ENCODE results near the gene BRSK1.

The BRSK1 gene

DNA sequence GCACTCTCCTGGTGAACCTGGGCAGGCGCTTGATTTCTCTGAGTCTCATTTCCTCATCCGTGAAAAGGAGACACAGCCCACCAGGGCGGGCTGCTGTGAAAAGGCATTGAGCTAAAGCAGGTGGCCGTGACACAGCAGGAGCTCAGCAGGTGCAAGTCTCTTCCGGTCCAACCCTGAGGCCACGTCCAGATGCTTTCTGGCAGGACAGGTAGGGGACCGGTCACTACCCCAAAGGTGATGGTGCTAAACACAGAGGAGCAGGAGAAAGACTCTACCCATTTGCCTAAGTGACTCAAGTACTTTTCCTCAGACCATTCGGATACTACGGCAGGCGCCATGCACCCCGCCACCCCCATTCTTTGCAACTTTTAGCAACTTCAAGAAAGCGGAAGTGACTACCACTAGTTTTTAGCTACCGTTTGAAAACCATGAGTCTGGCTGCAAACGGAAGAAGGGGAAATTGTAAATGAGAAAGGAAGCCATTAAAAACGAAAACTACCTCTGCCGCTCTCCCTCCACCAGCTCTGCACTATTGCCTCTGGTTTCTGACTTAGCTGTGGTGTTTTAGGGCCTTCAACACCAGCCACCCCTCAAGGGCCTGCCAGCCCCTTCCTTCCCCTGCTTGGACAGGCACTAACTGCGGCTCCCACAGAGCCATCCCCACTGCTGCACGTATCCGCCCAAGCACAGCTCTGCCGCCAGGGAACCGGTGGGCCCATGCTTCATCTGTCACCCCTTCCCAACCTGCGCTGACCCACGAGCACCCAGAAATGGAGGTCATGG lies 29.8 kb upstream of the BRSK1 start:
- in situ Hi-C loops (cut with HindIII; ENCODE audit: low sequenced_read_pairs): no loop called here

DNA sequence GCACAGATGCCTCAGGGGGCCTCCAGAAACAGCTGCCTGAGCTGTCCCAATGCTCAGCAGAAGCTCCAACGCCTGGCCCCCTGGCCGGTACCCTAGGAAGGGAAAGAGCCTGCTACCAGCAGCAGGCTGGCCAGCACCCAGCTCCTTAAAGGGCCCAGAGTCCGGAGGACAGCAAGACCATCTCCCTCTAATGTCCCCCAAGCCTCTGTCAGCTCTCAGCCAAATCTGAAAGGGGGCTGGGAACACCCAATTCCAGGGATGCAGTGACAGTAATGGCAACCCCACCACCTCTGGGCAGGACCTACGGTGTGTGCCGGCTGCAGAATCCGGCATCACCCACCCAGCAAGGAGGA lies 29.2 kb upstream of the BRSK1 start:
- in situ Hi-C loops (cut with HindIII; ENCODE audit: low sequenced_read_pairs): no loop called here

GRCh38 chr19:55255618-55256423 lies 28.0 kb upstream of the BRSK1 start:
- in situ Hi-C loops (cut with HindIII; ENCODE audit: low sequenced_read_pairs): no loop called here

GRCh38 chr19:55256562-55257460 lies 27.0 kb upstream of the BRSK1 start:
- in situ Hi-C loops (cut with HindIII; ENCODE audit: low sequenced_read_pairs): no loop called here

- in situ Hi-C loops (cut with HindIII; ENCODE audit: low sequenced_read_pairs): no loop called here
These were observed 26.1 kb upstream of the BRSK1 start for GRCh38 chr19:55257461-55258420.

DNA sequence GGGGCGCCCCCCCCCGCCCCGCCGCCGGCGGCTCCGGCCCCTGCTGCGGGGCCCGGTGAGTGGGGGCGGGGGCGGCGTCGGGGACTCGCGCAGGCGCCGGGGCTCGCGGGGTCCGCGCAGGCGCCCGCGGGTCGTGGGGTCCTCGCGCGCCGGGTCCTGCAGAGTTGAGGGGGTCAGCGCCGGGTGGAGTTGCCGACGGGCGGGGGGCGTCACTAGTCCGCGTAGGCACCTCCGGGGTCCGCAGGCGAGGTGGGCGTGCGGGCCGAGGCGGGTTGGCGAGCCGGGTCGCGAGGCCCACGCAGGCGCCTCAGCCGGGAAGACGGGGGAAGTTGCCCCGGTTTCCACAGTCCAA lies 25.3 kb upstream of the BRSK1 start:
- in situ Hi-C loops (cut with HindIII; ENCODE audit: low sequenced_read_pairs): no loop called here

DNA sequence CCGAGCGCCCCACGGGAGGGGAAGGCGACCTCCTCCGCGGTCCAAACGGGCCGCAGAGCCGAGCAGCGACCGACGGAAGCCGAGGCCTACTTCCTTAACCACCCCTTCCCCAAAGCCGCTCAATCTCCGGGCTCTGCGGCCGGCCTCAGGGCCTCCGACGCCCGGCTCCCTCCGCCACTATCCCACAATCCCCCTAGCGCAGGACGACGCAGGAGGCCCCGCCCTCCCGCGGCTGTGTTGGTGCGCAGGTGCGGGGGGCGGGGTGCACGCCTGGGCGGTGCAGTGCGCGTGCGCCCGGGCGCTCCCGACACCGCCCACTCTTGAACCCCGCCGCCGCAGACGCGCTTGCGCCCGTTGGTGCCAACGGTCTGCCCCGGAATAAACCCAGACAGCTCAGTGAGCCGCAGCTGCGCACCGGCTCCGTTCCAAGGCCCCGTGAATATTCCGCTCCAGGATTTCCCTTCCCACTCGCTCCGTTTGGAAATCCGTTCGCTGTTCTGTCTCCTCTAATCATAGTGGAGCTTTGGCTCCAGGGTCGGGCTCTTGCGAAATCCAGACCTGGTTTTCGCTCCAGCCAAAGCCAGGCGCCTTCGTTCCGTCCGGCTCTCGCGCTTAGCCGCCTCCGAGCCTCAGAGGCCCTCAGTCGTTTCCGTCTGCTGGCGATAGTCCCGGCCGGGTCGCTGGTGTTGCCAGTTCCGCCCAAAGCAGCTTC lies 24.8 kb upstream of the BRSK1 start, which contains the start of gene PPP6R1:
Gene PPP6R1, minus strand, starts transcription at position 190 of the 712 bp plus-strand sequence. CDS start 11,914 bp downstream, outside the sequence.
- in situ Hi-C loops (cut with HindIII; ENCODE audit: low sequenced_read_pairs): no loop called here

GRCh38 chr19:55259540-55260210 lies 24.1 kb upstream of the BRSK1 start:
- in situ Hi-C loops (cut with HindIII; ENCODE audit: low sequenced_read_pairs): no loop called here

DNA sequence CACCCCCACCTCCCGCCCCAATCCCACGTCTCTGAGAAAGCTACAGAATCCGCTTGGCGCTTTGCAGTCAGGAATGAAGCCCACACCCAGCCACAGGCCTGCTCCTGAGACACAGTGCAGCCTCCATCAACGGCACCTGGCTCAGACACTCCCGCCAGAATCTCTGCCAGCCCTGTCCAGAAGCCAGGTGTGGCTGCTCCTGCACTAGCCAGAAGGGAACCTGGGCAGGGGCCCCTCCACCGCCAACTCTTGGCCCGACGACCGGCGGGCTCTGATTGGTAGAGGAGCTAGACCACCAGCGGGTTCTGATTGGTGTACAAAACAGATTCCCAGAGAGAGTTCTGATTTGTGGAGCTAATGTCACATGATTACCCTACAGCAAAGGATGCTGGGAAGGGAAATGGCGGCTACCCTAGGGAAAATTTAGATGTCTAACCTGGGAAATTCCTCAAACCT lies 22.1 kb upstream of the BRSK1 start:
- in situ Hi-C loops (cut with HindIII; ENCODE audit: low sequenced_read_pairs): no loop called here

DNA sequence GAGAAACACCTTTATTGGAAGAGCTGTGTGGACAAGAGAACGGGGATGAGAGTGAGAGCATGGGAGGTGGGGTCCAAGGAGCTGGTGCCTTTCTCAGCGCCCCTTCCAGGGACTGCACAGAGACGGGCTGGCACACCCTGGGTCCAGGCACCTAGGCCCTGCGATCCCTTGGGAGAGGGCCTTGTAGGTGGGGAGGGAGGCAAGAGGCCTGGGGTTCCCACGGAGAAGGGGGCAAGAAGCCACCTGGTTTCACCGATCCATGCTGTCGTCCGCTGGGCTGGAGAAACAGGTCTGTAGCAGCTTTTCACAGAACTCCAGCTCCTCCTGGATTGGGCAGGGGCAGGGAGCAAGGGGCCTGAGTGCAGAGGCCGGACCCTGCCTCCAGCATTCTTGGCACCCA lies 21.4 kb upstream of the BRSK1 start:
- in situ Hi-C loops (cut with HindIII; ENCODE audit: low sequenced_read_pairs): no loop called here

DNA sequence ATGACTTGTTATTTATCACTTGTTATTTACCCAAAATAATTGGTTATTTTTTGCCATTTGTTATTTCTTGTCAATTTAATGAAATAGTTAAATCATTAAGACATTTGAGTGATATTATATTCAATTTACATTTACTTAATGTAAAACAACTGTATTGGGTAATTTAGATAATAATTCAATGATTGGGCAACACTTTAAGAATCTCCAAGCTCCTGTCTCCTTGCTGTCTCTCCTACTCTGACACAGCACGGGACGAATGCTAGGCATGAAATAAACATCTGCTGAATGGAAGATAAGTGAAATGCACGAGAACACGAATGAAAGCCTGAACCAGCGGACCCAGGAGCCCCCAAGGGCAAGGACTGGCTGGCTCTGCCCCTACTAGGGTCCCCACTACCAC lies 19.3 kb upstream of the BRSK1 start:
- in situ Hi-C loops (cut with HindIII; ENCODE audit: low sequenced_read_pairs): no loop called here

DNA sequence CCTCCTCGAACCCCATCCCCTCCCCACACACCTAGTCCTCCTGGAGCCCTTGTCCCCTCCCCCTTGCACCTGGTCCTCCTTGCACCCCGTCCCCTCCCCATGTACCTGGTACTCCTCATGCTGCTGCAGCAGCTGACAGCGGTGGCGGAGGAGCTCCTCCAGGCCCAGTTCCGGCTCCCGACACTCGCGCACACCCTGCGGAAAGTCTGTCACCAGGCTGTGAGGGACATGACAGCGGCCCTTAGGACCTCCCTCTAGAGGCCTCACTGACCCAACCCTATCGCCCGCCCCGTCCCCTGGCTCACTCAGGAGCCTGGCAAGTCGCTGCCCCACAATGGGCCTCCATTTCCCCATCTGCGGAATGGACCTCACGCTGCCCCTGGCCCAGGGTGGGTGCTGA lies 18.6 kb upstream of the BRSK1 start:
- in situ Hi-C loops (cut with HindIII; ENCODE audit: low sequenced_read_pairs): no loop called here

DNA sequence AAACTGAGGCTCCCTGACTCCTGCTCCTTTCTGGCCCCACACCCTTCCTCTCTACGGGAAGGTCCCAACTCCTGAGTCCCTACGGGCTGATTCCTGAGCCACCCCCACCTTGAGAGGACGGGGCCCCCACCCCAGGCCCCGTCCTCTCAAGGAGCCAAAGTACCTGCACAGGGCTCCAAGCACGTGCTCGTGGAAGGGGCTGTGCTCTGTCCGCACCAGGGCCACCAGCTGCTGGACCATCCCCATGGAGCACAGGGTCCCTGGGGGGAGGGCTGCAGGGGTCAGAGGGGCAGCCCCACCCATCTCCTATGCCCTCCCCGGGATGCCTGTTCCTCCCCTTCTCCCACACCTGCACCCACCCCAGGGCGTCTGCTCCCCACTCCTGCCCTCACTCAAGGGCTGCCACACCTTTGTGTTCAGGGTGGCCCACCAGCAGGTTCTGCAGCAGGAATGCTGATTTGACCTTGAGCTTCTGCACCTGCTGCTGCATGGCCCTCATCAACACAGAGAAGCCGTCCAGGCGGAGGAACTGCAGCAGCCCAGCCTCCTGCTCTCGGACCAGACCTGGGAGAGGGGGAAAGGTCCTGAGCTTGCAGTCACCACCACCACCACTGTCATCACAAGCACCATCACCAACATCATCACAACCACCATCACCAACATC lies 17.9 kb upstream of the BRSK1 start:
- in situ Hi-C loops (cut with HindIII; ENCODE audit: low sequenced_read_pairs): no loop called here

- in situ Hi-C loops (cut with HindIII; ENCODE audit: low sequenced_read_pairs): no loop called here
These were observed 17.4 kb upstream of the BRSK1 start for GRCh38 chr19:55266404-55266803.

DNA sequence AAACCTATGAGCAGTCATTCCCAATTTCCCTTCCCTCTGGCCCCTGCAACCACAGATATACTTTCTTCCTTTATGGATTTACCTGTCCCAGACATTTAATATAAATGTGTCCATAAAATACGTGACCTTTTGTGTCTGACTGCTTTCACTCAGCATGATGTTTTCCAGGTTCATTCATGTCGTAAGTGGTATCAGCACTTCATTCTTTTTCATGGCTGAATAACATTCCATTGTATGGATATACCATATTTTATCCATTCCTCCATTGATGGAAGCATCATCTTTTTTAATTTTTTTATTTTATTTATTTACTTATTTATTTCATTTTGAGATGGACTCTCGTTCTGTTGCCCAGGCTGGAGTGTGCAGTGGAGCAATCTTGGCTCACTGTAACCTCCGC lies 17.0 kb upstream of the BRSK1 start:
- in situ Hi-C loops (cut with HindIII; ENCODE audit: low sequenced_read_pairs): no loop called here

DNA sequence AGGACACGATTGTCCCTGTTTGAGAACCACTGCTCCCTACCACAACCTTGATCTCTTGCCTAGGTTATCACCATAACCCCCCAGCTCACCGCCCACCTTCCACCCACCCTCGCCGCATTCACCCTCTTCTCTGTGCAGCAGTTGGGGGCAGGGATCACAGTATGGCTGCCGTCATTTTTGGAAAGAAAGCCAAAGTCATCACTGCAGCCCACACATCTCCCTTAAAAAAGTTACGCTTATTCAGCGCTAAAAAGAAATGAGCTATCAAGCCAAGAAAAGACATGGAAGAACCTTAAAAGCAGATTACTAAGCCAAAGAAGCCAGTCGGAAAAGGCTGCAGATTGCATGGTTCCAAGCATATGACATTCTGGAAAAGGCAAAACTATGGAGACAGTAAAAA lies 14.5 kb upstream of the BRSK1 start:
- in situ Hi-C loops (cut with HindIII; ENCODE audit: low sequenced_read_pairs): no loop called here

GRCh38 chr19:55270172-55270942 lies 13.4 kb upstream of the BRSK1 start:
- in situ Hi-C loops (cut with HindIII; ENCODE audit: low sequenced_read_pairs): no loop called here

GRCh38 chr19:55272142-55272541 lies 11.7 kb upstream of the BRSK1 start:
- in situ Hi-C loops (cut with HindIII; ENCODE audit: low sequenced_read_pairs): no loop called here

Measured in DLD1 (cell line).